ENCODE data around the gene LCOR.

Gene LCOR

DNA sequence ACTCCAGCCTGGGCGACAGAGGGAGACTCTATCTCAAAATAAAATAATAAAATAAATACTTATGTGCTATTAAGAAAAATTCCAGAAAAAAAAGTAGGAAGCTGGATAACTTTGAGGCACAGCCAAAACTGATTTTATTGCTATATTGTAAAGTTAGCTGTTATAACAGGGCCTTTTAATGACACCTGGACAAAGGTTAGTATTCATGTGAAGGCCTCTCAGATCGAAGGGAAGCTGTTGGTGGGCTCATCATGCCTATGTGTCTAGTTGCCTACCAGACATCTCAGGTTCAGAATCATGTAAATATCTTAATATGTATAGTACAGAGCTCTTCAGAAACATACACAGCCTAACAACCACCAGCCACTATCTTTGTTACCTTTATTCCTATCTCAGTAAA, 143.0 kb downstream of the LCOR start:
- ChIA-PET CTCF (interaction anchor here (0.6 kb wide), 1 partner anchor 89 kb away, joined by 3 read pairs; no protein-coding TSS in a partner anchor), POLR2A (ENCODE audit: low non-redundant PET) (no interaction called here)
- H3K27ac ChIP-seq, result no peak overlapping the region
- TF ChIP-seq, protein P1, sequence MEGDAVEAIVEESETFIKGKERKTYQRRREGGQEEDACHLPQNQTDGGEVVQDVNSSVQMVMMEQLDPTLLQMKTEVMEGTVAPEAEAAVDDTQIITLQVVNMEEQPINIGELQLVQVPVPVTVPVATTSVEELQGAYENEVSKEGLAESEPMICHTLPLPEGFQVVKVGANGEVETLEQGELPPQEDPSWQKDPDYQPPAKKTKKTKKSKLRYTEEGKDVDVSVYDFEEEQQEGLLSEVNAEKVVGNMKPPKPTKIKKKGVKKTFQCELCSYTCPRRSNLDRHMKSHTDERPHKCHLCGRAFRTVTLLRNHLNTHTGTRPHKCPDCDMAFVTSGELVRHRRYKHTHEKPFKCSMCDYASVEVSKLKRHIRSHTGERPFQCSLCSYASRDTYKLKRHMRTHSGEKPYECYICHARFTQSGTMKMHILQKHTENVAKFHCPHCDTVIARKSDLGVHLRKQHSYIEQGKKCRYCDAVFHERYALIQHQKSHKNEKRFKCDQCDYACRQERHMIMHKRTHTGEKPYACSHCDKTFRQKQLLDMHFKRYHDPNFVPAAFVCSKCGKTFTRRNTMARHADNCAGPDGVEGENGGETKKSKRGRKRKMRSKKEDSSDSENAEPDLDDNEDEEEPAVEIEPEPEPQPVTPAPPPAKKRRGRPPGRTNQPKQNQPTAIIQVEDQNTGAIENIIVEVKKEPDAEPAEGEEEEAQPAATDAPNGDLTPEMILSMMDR (conservative IDR thresholded peaks at IDR 0.05; ENCODE audit: low read depth), result no peak
- no peak for DNase-seq (ENCODE audit: low spot score)

DNA sequence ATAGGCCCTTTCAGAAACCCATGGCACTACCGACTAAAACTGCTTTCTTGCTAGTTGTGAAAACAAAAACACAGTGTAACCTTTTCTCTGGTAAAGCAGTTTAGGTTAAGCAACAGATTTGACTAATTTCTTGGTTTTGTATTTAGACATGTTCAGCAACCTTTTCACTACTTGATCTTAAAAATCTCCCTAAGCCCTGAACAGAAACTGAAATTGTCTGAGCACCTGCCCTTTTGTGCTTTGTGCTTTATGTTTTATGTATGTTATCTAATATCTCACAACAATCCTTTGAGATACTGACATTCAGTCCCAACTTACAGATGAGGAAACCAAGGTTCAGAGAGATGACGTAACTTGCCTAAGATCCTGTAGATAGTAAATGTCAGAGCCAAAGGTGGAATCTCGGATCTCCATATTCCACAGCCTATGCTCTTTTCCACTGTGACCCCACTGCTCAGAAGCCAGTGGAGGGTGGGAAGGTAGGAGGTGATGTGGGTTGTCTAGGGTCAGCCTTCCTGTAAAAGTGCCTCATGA, 146.6 kb downstream of the LCOR start:
- TF ChIP-seq, protein P1 (conservative IDR thresholded peaks at IDR 0.05; ENCODE audit: low read depth), result no peak
- H3K27ac ChIP-seq, result no peak overlapping the region
- ChIA-PET POLR2A (ENCODE audit: low non-redundant PET) (no interaction called here), CTCF (no interaction called here)
- DNase-seq (ENCODE audit: low spot score), result no peak

DNA sequence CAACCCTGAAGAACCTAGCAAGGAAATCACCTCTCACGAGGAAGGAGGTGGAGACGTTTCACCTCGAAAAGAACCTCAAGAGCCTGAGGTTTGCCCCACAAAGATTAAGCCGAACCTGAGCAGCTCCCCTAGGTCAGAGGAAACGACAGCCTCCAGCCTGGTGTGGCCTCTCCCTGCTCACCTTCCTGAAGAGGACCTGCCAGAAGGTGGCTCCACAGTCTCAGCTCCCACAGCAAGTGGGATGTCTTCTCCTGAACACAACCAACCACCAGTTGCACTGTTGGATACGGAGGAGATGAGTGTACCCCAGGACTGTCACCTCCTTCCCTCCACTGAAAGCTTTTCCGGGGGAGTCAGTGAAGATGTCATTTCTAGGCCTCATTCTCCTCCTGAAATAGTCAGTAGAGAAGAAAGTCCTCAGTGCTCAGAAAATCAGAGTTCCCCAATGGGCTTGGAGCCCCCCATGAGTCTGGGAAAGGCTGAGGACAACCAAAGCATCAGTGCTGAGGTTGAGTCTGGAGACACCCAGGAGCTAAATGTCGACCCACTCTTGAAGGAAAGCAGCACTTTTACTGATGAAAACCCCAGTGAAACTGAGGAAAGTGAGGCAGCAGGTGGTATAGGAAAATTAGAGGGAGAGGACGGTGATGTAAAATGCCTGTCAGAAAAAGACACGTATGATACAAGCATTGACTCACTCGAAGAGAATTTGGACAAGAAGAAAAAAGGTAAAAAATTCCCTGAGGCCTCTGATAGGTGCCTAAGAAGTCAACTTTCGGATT, 150.2 kb downstream of the LCOR start:
- ChIA-PET POLR2A (ENCODE audit: low non-redundant PET) (no interaction called here), CTCF (interaction anchor here (1.1 kb wide), 1 partner anchor 72 kb away, joined by 6 read pairs; no protein-coding TSS in a partner anchor)
- no peak overlapping the region for H3K27ac ChIP-seq
- TF ChIP-seq, protein P1 (conservative IDR thresholded peaks at IDR 0.05; ENCODE audit: low read depth), result no peak
- no peak for DNase-seq (ENCODE audit: low spot score)

DNA sequence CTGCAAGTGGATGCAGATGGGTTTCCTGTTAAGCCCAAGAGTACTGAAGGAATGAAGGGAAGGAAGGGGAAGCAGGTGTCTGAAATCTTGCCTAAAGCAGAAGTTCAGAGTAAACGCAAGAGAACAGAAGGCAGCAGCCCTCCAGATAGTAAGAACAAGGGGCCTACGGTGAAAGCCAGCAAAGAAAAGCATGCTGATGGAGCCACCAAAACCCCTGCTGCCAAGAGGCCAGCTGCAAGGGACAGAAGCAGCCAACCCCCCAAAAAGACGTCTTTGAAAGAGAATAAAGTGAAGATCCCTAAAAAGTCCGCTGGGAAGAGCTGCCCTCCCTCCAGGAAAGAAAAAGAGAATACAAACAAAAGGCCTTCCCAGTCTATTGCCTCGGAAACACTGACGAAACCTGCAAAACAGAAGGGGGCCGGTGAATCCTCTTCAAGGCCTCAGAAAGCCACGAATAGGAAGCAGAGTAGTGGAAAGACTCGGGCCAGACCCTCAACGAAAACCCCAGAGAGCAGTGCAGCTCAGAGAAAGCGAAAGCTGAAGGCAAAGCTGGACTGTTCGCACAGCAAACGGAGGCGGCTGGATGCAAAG, 152.5 kb downstream of the LCOR start:
- no peak for DNase-seq (ENCODE audit: low spot score)
- TF ChIP-seq, protein P1 (conservative IDR thresholded peaks at IDR 0.05; ENCODE audit: low read depth), result no peak
- ChIA-PET CTCF (interaction anchor here (1.3 kb wide), 1 partner anchor 53 kb away, joined by 3 read pairs; no protein-coding TSS in a partner anchor), POLR2A (ENCODE audit: low non-redundant PET) (no interaction called here)
- no peak overlapping the region for H3K27ac ChIP-seq

DNA sequence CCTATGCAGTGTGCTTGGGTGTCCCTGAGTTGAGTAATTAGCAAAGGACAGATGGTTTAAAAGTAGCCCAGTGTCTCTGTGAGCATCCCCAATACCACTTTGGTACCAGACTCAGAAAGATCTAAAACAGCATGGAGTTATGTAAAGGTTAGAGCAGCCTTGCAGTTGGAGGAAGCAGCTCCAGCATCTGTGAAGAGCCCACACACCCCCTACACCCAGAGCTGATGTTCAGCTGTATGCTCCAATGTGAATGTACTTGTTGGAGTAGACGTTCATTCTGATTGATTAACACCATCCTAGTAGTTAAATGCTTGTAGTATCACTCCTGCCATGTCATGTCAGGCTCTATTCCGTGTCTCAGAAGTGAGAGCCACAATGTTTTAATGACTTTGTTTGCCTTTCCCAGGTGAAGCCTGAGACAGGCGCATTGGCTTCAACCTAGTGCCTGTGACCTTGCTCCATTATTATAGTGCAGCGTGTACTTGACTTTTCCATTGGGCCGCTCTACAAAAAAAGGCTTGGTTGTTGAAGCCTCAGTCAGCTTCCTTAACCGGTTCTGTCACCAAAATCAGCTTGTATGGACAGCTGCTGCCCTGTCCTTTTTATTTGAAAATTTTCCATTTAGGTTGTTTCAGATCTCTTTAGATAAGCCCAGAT, 154.2 kb downstream of the LCOR start:
- CTCF ChIA-PET, result interaction anchor here (0.6 kb wide), 1 partner anchor 42 kb away, joined by 3 read pairs; no protein-coding TSS in a partner anchor
- DNase-seq (ENCODE audit: low spot score), result no peak
- no peak overlapping the region for H3K27ac ChIP-seq
- POLR2A ChIA-PET (ENCODE audit: low non-redundant PET), result no interaction called here
- TF ChIP-seq, protein P1 (conservative IDR thresholded peaks at IDR 0.05; ENCODE audit: low read depth), result no peak

DNA sequence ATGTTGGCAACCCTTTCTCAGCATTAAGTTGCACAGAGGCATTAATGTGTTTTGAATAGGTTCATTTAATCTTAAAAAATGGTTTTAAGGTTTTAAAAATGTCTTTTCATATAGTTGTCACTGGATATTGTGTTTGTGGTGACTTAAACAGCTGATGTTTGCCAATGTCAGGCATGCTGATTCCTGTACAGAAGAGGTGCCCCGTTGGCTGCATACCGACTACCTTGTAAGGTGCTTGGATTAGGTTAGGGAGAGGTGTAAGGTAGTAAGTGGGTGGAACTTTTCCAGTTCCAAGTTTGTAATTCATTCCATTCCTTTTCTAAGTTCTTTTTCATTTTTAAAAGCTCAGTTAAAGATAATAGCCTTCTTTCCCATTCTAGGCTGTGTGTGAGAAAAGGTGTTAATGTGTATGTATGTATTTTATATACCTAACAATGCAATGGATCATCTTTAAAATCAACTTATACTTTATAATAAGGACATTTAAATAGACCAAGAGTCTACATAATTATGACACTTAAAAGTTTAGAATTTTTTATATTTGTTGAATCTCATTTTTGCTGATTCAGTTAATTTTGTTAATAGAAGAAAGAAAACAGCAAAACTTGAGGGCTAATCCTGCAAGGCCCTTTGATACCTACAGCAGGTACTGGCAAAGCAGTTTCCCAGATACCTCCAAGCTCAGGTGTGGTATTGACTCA, 155.2 kb downstream of the LCOR start:
- DNase-seq (ENCODE audit: low spot score), result no peak
- no peak overlapping the region for H3K27ac ChIP-seq
- POLR2A ChIA-PET (ENCODE audit: low non-redundant PET), result no interaction called here
- CTCF ChIA-PET, result interaction anchor here (0.7 kb wide), 1 partner anchor 231 kb away, joined by 4 read pairs; no protein-coding TSS in a partner anchor
- TF ChIP-seq, protein P1 (conservative IDR thresholded peaks at IDR 0.05; ENCODE audit: low read depth), result no peak
